AG04450 (cell line): Measurements from ENCODE around the gene SLC25A42. TPM values are rescaled to one million over a fixed set of nuclear protein-coding genes. Genes with fewer than 3 reads are reported as not detected.
A peak's percentile ranks its signal among the peaks of the same experiment; 100 is the strongest.
"Not testable (repeated sequence)": the region's sequence is repeated elsewhere in the genome, so short reads cannot be mapped to it uniquely, and the experiment has no call there.

Source experiments
- CTCF ChIA-PET: fragments of 300-600, 350-600 bp; formaldehyde crosslinking; extraction: SDS; loops from one replicate; lab custom pipeline; 2022; ENCODE audit warnings: antibody characterized with exemption, inconsistent platforms; lab: Charles Lee
- POLR2A ChIA-PET: fragments of 350-600 bp; formaldehyde crosslinking; extraction: SDS; loops from one replicate; lab custom pipeline; 2021; ENCODE audit warnings: antibody characterized with exemption, inconsistent platforms; lab: Yijun Ruan, JAX
- DNase-seq: peaks from one replicate; pipeline ENCODE4 v3.0.0-alpha.2; 2011; ENCODE audit warnings: low read depth, low spot score
- H3K27ac ChIP-seq: one replicate; pipeline ENCODE4 v1.5.1; 2012; ENCODE audit warnings: low read depth, low read length, control low read depth
- H3K27me3 ChIP-seq: one replicate; pipeline ENCODE4 v1.6.0; 2012; ENCODE audit warnings: low read length; ENCODE audit not compliant: control insufficient read depth, insufficient read depth
- H3K4me3 ChIP-seq: 2 replicates; pipeline ENCODE4 v1.5.1; 2011; ENCODE audit warnings: mild to moderate bottlenecking, low read depth, low read length, control low read depth
- H3K9me3 ChIP-seq: 2 replicates; pipeline ENCODE4 v1.5.1; 2012; ENCODE audit warnings: low read length; ENCODE audit not compliant: control insufficient read depth, insufficient read depth
- polyA minus RNA-seq: library from RNA; depleted of rRNA, polyadenylated mRNA; stranded (reverse); fragments of >200 nt; gene quantifications from 2 replicates; pipeline ENCODE4 v1.2.3, GENCODE V29; 2011; rRNA and poly(A)+ RNA removed
- polyA plus RNA-seq: library from polyadenylated mRNA; depleted of rRNA; stranded (reverse); fragments of >200 nt; gene quantifications from 2 replicates; pipeline ENCODE4 v1.2.3, GENCODE V29; 2011; rRNA removed
- TF ChIP-seq, protein P1 (sequence below): IDR thresholded peaks from 2 replicates; pipeline ENCODE4 v1.5.1; 2011; ENCODE audit warnings: low read depth, low read length, control low read depth, inconsistent platforms

The SLC25A42 gene, protein sequence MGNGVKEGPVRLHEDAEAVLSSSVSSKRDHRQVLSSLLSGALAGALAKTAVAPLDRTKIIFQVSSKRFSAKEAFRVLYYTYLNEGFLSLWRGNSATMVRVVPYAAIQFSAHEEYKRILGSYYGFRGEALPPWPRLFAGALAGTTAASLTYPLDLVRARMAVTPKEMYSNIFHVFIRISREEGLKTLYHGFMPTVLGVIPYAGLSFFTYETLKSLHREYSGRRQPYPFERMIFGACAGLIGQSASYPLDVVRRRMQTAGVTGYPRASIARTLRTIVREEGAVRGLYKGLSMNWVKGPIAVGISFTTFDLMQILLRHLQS
- polyA plus RNA-seq (3.7 and 4.8 TPM in 2 replicates), polyA minus RNA-seq (4.8 and 8.8 TPM in 2 replicates)

DNA sequence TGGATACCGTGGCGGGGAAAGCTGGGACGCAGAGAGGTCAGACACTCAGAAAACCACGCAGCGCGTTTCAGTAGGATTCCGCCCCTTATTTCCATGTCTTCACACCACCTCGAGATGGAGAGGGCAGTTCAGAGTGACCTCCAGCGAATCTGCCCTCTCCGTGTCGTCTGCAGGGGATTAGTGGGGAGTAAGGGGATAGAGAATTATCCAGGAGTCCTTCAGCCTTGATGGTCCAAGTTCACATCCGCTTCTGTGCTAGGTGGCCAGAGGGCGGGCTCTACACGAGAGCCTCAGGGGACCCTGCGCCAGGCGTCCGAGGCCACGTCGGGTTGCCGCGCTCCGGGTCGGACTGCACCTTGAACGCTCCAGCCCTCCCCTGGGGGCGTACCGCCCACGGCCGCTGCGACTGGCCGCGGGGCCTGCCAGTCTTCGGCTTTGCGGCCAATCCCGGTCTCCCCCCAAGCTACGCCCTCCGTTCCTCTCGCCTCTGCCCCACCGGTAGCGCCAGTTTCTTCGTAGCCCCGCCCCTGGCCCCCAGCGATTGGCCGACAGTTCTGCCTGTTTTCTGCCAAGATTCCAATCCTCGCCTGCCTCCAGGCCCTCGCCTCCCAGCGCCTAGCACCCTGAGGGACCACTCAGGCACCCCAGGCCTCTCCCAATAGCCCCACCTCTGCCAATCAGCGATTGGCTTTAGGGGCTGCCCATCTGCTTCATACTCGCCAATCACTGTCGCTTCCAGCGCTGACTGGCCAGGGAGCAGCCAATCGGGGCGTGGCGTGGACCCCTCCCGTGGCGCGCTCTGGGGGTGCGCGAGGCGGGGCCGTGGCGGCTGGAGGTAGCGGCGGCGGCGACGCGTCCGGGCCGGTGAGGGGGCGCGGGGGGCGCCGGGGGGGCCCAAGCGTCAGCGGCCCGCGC lies at the start of gene SLC25A42:
SLC25A42 (plus strand) TSS at position 812 of the 915 bp plus-strand sequence. CDS start 32,131 bp downstream, outside the sequence.
- H3K9me3 ChIP-seq: no peaks in the 10 kb centered on the region; the same call in 1 of the 2 replicates
- POLR2A ChIA-PET: interaction anchor here (1.0 to 1.1 kb wide), 3 partner anchors 9 to 49 kb away, joined by 3 to 4 read pairs (median 3); no protein-coding TSS in a partner anchor
- no peaks in the 10 kb centered on the region for H3K27me3 ChIP-seq
- CTCF ChIA-PET: interaction anchor here (0.7 to 1.1 kb wide), 3 partner anchors 13 to 76 kb away, joined by 3 to 4 read pairs (median 3); no protein-coding TSS in a partner anchor
- H3K4me3 ChIP-seq: peak within 1 kb of the TSS; percentile 84
- TF ChIP-seq, protein P1, sequence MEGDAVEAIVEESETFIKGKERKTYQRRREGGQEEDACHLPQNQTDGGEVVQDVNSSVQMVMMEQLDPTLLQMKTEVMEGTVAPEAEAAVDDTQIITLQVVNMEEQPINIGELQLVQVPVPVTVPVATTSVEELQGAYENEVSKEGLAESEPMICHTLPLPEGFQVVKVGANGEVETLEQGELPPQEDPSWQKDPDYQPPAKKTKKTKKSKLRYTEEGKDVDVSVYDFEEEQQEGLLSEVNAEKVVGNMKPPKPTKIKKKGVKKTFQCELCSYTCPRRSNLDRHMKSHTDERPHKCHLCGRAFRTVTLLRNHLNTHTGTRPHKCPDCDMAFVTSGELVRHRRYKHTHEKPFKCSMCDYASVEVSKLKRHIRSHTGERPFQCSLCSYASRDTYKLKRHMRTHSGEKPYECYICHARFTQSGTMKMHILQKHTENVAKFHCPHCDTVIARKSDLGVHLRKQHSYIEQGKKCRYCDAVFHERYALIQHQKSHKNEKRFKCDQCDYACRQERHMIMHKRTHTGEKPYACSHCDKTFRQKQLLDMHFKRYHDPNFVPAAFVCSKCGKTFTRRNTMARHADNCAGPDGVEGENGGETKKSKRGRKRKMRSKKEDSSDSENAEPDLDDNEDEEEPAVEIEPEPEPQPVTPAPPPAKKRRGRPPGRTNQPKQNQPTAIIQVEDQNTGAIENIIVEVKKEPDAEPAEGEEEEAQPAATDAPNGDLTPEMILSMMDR: no peak
- peak within 1 kb of the TSS; percentile 47 for H3K27ac ChIP-seq
- DNase-seq: peak; percentile 99

DNA sequence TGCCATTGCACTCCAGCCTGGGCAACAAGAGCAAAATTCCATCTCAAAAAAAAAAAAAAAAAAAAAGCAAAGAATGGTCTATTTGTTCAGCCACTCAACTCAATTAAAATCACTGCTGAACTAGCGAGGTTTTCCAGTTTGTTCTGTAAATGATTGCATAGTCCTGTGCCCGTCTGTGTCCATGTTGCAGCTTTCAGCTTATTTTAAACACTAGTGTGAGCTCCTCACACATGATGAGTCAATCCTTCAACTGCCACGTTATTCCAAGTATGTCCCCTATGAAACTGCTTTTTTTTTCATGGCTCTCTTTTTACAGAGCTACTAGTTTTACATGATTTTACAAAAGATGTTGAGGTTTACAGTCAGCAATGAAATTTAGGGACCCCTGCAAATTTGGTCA lies 42.7 kb upstream of the SLC25A42 start:
- TF ChIP-seq, protein P1: no peak
- DNase-seq: peak; percentile 27
- H3K9me3 ChIP-seq: no peaks in the 10 kb centered on the region
- ChIA-PET CTCF (interaction anchor here (0.6 to 1.4 kb wide), 3 partner anchors 26 to 48 kb away, joined by 3 to 5 read pairs (median 4); no protein-coding TSS in a partner anchor), POLR2A (interaction anchor here (0.7 kb wide), 4 partner anchors 11 to 604 kb away, joined by 3 to 7 read pairs (median 4); no protein-coding TSS in a partner anchor)
- no peak overlapping the region for H3K4me3 ChIP-seq
- no peaks in the 10 kb centered on the region for H3K27me3 ChIP-seq
- H3K27ac ChIP-seq: peak overlapping the region; percentile 76

DNA sequence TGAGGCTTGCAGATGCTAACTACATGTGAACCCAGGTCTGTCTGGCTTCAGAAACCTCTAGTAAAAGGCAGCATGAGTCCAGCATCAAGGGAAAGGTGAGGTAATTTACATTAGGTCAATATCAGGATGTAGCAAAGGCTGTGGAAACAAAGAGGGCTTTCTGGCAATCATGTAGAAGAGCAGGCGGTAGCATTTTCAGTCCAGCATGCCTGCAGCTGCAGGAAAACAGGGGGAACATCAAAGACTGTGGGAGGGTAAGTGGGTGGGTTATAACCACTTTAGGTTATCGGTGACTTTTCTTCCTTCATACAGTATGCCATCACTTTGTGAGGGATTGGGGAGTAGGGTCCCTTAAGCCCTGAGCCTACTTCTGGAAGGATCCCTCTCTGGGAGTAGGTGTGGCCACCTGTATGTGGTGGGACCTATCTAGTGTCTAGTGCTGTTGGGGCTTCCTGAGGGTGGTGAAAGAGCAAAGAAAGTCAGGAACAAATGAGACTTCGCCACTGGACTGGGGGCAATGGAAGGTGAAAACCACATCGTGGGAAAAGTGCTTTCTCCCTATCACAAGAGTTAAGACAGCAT lies 41.3 kb upstream of the SLC25A42 start:
- ChIA-PET CTCF (no interaction called here), POLR2A (no interaction called here)
- Histone ChIP-seq H3K4me3 (no peak overlapping the region), H3K9me3 (no peaks in the 10 kb centered on the region), H3K27me3 (no peaks in the 10 kb centered on the region), H3K27ac (peak overlapping the region; percentile 31)
- TF ChIP-seq, protein P1: no peak
- no peak for DNase-seq

DNA sequence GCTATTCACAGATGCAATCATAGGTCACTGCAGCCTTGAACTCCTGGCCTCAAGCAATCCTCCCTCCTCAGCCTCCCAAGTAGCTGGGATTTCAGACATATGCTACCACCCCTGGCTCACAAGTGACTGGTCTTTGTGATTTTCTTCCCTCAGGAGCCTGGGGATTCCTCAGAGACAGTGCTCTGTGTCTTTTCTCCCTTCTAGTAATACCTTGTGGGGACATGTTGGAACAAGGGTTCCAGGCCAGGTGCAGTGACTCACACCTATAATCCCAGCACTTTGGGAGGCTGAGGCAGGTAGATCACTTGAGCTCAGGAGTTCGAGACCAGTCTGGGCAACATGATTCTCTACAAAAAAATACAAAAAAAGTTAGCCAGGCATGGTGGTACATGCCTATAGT lies 40.4 kb upstream of the SLC25A42 start:
- H3K27me3 ChIP-seq, CTCF ChIA-PET, DNase-seq, POLR2A ChIA-PET, H3K4me3 ChIP-seq, H3K27ac ChIP-seq, H3K9me3 ChIP-seq: not testable (repeated sequence)

GRCh38 chr19:19025861-19026260 lies 37.9 kb upstream of the SLC25A42 start:
- no peak overlapping the region for H3K4me3 ChIP-seq
- no peaks in the 10 kb centered on the region for H3K9me3 ChIP-seq
- no peak overlapping the region for H3K27ac ChIP-seq
- TF ChIP-seq, protein P1: no peak
- POLR2A ChIA-PET: no interaction called here
- no peak for DNase-seq
- CTCF ChIA-PET: no interaction called here
- no peaks in the 10 kb centered on the region for H3K27me3 ChIP-seq
